Lower lobe of right lung (tissue), 2 donors: ENCODE data around the gene ANKFN1. TPM values are rescaled to one million over a fixed set of nuclear protein-coding genes. Genes with fewer than 3 reads are reported as not detected.

ENCODE experiments used
- ATAC-seq, 2 donors: fragments of 200-7000 bp; cut with Tn5 transposase; one replicate each; pipeline ENCODE4 v1.9.1; 2020 to 2022; ENCODE audit warnings: mild to moderate bottlenecking in 2 of 2, moderate library complexity in 2 of 2
- DNase-seq: peaks from one replicate; pipeline ENCODE4 v3.0.0-alpha.2; 2020
- H3K27ac ChIP-seq: fragments of 200-600 bp; one replicate; pipeline ENCODE4 v1.8.0; 2022
- H3K27me3 ChIP-seq: fragments of 200-600 bp; one replicate; pipeline ENCODE4 v1.8.0; 2022; ENCODE audit warnings: low read depth
- H3K36me3 ChIP-seq: fragments of 200-600 bp; one replicate; pipeline ENCODE4 v1.8.0; 2022; ENCODE audit warnings: mild to moderate bottlenecking
- H3K4me1 ChIP-seq: fragments of 200-600 bp; one replicate; pipeline ENCODE4 v1.8.0; 2022
- H3K4me3 ChIP-seq: fragments of 200-600 bp; one replicate; pipeline ENCODE4 v1.8.0; 2022; ENCODE audit warnings: mild to moderate bottlenecking
- H3K9me3 ChIP-seq: fragments of 200-600 bp; one replicate; pipeline ENCODE4 v1.8.0; 2022
- CTCF ChIP-seq: fragments of 200-600 bp; IDR thresholded peaks from one replicate; pipeline ENCODE4 v1.8.0; 2022; ENCODE audit warnings: antibody characterized with exemption, mild to moderate bottlenecking
- intact Hi-C: fragments of 100-400 bp; cut with DNase I; formaldehyde crosslinking; loops from one replicate; pipeline ENCODE4 v1.11.0; 2022
- total RNA-seq: library from RNA; stranded (reverse); fragmentation: NEBNext Ultra II Directional; extraction: Animal tissue kit (Norgen Biotek cat#: 25700); gene quantifications from one replicate; pipeline ENCODE4 v1.2.1, GENCODE V29; 2021
- donor health status: DM: no; HTN: yes; CAD: no; lungs with severe emphysema.

Gene ANKFN1
- total RNA-seq, 1 donor from 2014 or later, result 4.3 TPM

GRCh38 chr17:56326001-56326359 lies 172.7 kb downstream of the ANKFN1 start:
- Histone ChIP-seq H3K4me1 (no peaks in the 10 kb centered on the region), H3K36me3 (no peaks in the 10 kb centered on the region), H3K9me3 (no peaks in the 10 kb centered on the region), H3K27me3 (no peaks in the 10 kb centered on the region), H3K27ac (no peak overlapping the region), H3K4me3 (no peak overlapping the region)
- TF ChIP-seq CTCF, result no peak
- ATAC-seq, result no peak
- intact Hi-C loops, result loop anchor here (10.0 kb wide), 1 partner anchor 481 kb away; no protein-coding TSS in a partner anchor
- DNase-seq, result no peak

- DNase-seq, result no peak
- Histone ChIP-seq H3K27me3 (no peaks in the 10 kb centered on the region), H3K27ac (no peak overlapping the region), H3K9me3 (no peaks in the 10 kb centered on the region), H3K4me1 (peaks cover 5% of the 10 kb centered on the region), H3K36me3 (no peaks in the 10 kb centered on the region), H3K4me3 (no peak overlapping the region)
- intact Hi-C loops, result no loop called here
- ATAC-seq, result no peak
- TF ChIP-seq CTCF, result no peak
Observed at GRCh38 chr17:56347639-56348038, 194.4 kb downstream of the ANKFN1 start.

GRCh38 chr17:56350592-56350991 lies 197.3 kb downstream of the ANKFN1 start:
- intact Hi-C loops, result no loop called here
- no peak for DNase-seq
- no peak overlapping the region for H3K27ac ChIP-seq
- no peaks in the 10 kb centered on the region for H3K36me3 ChIP-seq
- no peak overlapping the region for H3K4me3 ChIP-seq
- ATAC-seq, result no peak
- TF ChIP-seq CTCF, result no peak
- H3K9me3 ChIP-seq, result no peaks in the 10 kb centered on the region
- H3K4me1 ChIP-seq, result peaks cover 5% of the 10 kb centered on the region
- no peaks in the 10 kb centered on the region for H3K27me3 ChIP-seq

GRCh38 chr17:56351675-56352074 lies 198.4 kb downstream of the ANKFN1 start:
- DNase-seq (no peak), ATAC-seq (peak; percentile 85 to 97)
- no peak for TF ChIP-seq CTCF
- intact Hi-C loops, result no loop called here
- H3K9me3 ChIP-seq, result no peaks in the 10 kb centered on the region
- no peaks in the 10 kb centered on the region for H3K27me3 ChIP-seq
- H3K4me3 ChIP-seq, result no peak overlapping the region
- H3K4me1 ChIP-seq, result peaks cover 5% of the 10 kb centered on the region
- H3K36me3 ChIP-seq, result no peaks in the 10 kb centered on the region
- no peak overlapping the region for H3K27ac ChIP-seq

- Histone ChIP-seq H3K4me1 (no peaks in the 10 kb centered on the region), H3K27ac (no peak overlapping the region), H3K27me3 (no peaks in the 10 kb centered on the region), H3K36me3 (no peaks in the 10 kb centered on the region), H3K4me3 (no peak overlapping the region), H3K9me3 (no peaks in the 10 kb centered on the region)
- ATAC-seq (no peak), DNase-seq (no peak)
- no peak for TF ChIP-seq CTCF
- intact Hi-C loops, result no loop called here
Observed at GRCh38 chr17:56358651-56359050, 205.4 kb downstream of the ANKFN1 start.

GRCh38 chr17:56359518-56359917 lies 206.2 kb downstream of the ANKFN1 start:
- Histone ChIP-seq H3K9me3 (no peaks in the 10 kb centered on the region), H3K36me3 (no peaks in the 10 kb centered on the region), H3K4me1 (no peaks in the 10 kb centered on the region), H3K27me3 (no peaks in the 10 kb centered on the region), H3K4me3 (no peak overlapping the region), H3K27ac (no peak overlapping the region)
- ATAC-seq (no peak), DNase-seq (no peak)
- intact Hi-C loops, result no loop called here
- TF ChIP-seq CTCF, result no peak
